ENCODE results near the gene B4GALT7.

DNA sequence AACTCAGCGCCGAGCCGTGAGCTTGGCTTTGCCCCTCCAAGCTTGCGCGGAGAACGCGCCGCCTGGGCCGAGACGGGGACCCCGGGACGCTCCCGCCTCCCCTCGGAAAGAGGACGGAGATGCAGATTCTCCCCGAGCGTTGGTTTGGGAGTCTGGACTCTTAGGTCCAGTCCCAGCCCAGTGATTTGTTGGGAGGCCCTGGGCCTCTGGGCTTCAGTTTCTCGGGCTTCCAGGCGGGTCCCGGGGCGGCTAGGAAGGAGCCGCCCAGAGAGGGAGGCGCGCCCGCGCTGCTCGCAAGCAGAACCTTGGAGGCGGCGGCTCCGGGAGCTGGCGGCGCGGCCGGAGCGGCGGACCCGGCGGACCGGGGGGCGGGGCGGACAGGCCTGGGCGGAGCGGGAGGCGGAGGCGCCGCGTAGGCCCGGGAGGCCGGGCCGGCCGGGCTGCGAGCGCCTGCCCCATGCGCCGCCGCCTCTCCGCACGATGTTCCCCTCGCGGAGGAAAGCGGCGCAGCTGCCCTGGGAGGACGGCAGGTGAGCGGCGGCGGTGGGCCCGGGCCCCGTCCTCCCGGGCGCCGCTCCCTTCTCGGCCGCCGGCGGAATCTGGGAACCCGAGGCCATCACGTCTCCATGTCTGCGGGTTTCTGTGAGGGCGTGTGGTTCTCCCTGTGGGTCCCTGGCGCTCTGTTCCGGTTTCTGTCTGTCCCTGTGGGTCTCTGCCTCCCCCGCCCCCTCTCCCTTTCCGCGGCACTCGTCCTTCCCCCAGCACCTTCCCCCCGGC lies at the start of gene B4GALT7:
- TF ChIP-seq, protein P1, sequence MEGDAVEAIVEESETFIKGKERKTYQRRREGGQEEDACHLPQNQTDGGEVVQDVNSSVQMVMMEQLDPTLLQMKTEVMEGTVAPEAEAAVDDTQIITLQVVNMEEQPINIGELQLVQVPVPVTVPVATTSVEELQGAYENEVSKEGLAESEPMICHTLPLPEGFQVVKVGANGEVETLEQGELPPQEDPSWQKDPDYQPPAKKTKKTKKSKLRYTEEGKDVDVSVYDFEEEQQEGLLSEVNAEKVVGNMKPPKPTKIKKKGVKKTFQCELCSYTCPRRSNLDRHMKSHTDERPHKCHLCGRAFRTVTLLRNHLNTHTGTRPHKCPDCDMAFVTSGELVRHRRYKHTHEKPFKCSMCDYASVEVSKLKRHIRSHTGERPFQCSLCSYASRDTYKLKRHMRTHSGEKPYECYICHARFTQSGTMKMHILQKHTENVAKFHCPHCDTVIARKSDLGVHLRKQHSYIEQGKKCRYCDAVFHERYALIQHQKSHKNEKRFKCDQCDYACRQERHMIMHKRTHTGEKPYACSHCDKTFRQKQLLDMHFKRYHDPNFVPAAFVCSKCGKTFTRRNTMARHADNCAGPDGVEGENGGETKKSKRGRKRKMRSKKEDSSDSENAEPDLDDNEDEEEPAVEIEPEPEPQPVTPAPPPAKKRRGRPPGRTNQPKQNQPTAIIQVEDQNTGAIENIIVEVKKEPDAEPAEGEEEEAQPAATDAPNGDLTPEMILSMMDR (IDR thresholded peaks at IDR 0.05): no peak
- TF ChIP-seq POLR2A (IDR thresholded peaks at IDR 0.05): no peak

All from testis (tissue), 2 donors.